Stomach (tissue), 4 donors: Measurements from ENCODE around the gene TSGA10.
"Not testable (repeated sequence)": the region's sequence is repeated elsewhere in the genome, so short reads cannot be mapped to it uniquely, and the experiment has no call there.

Experiments
- EP300 ChIP-seq: sonication (generic); formaldehyde crosslinking; IDR thresholded peaks from one replicate; pipeline ENCODE4 v1.6.1; 2017; ENCODE audit warnings: antibody characterized with exemption
- POLR2AphosphoS5 ChIP-seq, 3 donors: sonication (generic); formaldehyde crosslinking; IDR thresholded peaks; one replicate each; pipeline ENCODE4 v1.6.1; 2016; ENCODE audit warnings: antibody characterized with exemption in 3 of 3
- TF ChIP-seq, protein P1 (sequence below), 7 experiments: fragments of 450-650 bp in 4 of 7; fragments of 200-600 bp in 3 of 7; sonication (generic) in 3 of 7; IDR thresholded peaks; one replicate each; pipeline ENCODE4 v1.5.1; 2016 to 2019; ENCODE audit warnings: antibody characterized with exemption in 7 of 7, control low read depth in 2 of 7, mild to moderate bottlenecking in 1 of 7

DNA sequence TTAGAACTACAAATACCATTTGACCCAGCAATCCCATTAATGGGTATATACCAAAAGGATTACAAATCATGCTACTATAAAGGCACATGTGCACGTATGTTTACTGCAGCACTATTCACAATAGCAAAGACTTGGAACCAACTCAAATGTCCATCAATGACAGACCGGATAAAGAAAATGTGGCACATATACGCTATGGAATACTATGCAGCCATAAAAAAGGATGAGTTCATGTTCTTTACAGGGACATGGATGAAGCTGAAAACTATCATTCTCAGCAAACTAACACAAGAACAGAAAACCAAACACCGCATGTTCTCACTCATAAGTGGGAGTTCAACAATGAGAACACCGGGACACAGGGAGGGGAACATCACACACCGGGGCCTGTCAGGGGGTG lies 105.6 kb downstream of the TSGA10 start:
- not testable (repeated sequence) for TF ChIP-seq EP300; POLR2AphosphoS5 (IDR thresholded peaks at IDR 0.05)
- TF ChIP-seq, protein P1, sequence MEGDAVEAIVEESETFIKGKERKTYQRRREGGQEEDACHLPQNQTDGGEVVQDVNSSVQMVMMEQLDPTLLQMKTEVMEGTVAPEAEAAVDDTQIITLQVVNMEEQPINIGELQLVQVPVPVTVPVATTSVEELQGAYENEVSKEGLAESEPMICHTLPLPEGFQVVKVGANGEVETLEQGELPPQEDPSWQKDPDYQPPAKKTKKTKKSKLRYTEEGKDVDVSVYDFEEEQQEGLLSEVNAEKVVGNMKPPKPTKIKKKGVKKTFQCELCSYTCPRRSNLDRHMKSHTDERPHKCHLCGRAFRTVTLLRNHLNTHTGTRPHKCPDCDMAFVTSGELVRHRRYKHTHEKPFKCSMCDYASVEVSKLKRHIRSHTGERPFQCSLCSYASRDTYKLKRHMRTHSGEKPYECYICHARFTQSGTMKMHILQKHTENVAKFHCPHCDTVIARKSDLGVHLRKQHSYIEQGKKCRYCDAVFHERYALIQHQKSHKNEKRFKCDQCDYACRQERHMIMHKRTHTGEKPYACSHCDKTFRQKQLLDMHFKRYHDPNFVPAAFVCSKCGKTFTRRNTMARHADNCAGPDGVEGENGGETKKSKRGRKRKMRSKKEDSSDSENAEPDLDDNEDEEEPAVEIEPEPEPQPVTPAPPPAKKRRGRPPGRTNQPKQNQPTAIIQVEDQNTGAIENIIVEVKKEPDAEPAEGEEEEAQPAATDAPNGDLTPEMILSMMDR (IDR thresholded peaks at IDR 0.05), result not testable (repeated sequence)
